MM.1S (cell line): Measurements from ENCODE around the gene ASMTL.

Experiments
- DNase-seq: peaks from one replicate; pipeline ENCODE4 v3.0.0-alpha.2; 2015
- H2AFZ ChIP-seq: fragments of 300-600 bp; sonication (generic); 2 replicates; pipeline ENCODE4 v1.6.0; 2016; ENCODE audit warnings: antibody characterized with exemption, low read length
- H3F3A ChIP-seq: fragments of 300-600 bp; sonication (generic); 2 replicates; pipeline ENCODE4 v1.6.1; 2016; ENCODE audit warnings: mild to moderate bottlenecking, antibody characterized with exemption, low read length, moderate library complexity, mixed read lengths; ENCODE audit not compliant: insufficient read depth
- H3K27ac ChIP-seq: fragments of 300-600 bp; sonication (generic); 2 replicates; pipeline ENCODE4 v1.5.1; 2016; ENCODE audit warnings: mild to moderate bottlenecking, low read length
- H3K27me3 ChIP-seq: fragments of 300-600 bp; sonication (generic); replicated peaks from 2 replicates; pipeline ENCODE4 v1.6.0; 2016; ENCODE audit warnings: low read length; ENCODE audit not compliant: insufficient read depth
- H3K36me3 ChIP-seq: fragments of 300-600 bp; sonication (generic); replicated peaks from 2 replicates; pipeline ENCODE4 v1.6.1; 2016; ENCODE audit warnings: mild to moderate bottlenecking, low read length, mixed read lengths; ENCODE audit not compliant: insufficient read depth
- H3K4me1 ChIP-seq: fragments of 300-600 bp; sonication (generic); 2 replicates; pipeline ENCODE4 v1.6.1; 2016; ENCODE audit warnings: low read length, mixed read lengths
- H3K4me2 ChIP-seq: fragments of 300-600 bp; sonication (generic); 2 replicates; pipeline ENCODE4 v1.6.0; 2016; ENCODE audit warnings: low read depth, low read length
- H3K4me3 ChIP-seq: fragments of 300-600 bp; sonication (generic); 2 replicates; pipeline ENCODE4 v1.5.1; 2016; ENCODE audit warnings: low read length, mixed read lengths
- H3K79me2 ChIP-seq: fragments of 300-600 bp; sonication (generic); 2 replicates; pipeline ENCODE4 v1.6.1; 2016; ENCODE audit warnings: mixed run types, low read length, mixed read lengths
- H3K9ac ChIP-seq: fragments of 300-600 bp; sonication (generic); 2 replicates; pipeline ENCODE4 v1.6.1; 2016; ENCODE audit warnings: low read length, mixed read lengths
- H3K9me2 ChIP-seq: fragments of 300-600 bp; sonication (generic); replicated peaks from 2 replicates; pipeline ENCODE4 v1.6.1; 2016; ENCODE audit warnings: mild to moderate bottlenecking, low read length, mixed read lengths; ENCODE audit not compliant: insufficient read depth
- H3K9me3 ChIP-seq: fragments of 300-600 bp; sonication (generic); replicated peaks from 2 replicates; pipeline ENCODE4 v1.6.1; 2016; ENCODE audit warnings: mild to moderate bottlenecking, low read length, mixed read lengths; ENCODE audit not compliant: insufficient read depth
- H4K20me1 ChIP-seq: fragments of 300-600 bp; sonication (generic); 2 replicates; pipeline ENCODE4 v1.6.1; 2016; ENCODE audit warnings: mild to moderate bottlenecking, low read length, moderate library complexity, mixed read lengths; ENCODE audit not compliant: insufficient read depth
- CTCF ChIP-seq: fragments of 300-600 bp; sonication (generic); IDR thresholded peaks from 2 replicates; pipeline ENCODE4 v1.5.1; 2016; ENCODE audit warnings: antibody characterized with exemption, low read length, mixed read lengths
- EZH2 ChIP-seq: fragments of 300-600 bp; sonication (generic); optimal IDR thresholded peaks from 2 replicates; pipeline ENCODE3; 2017; ENCODE audit warnings: low read depth, mild to moderate bottlenecking, antibody characterized with exemption, low read length, mixed read lengths
- EZH2phosphoT487 ChIP-seq: fragments of 300-600 bp; sonication (generic); IDR thresholded peaks from 2 replicates; pipeline ENCODE4 v1.6.1; 2018; ENCODE audit warnings: antibody characterized with exemption, low read length

The ASMTL gene

DNA sequence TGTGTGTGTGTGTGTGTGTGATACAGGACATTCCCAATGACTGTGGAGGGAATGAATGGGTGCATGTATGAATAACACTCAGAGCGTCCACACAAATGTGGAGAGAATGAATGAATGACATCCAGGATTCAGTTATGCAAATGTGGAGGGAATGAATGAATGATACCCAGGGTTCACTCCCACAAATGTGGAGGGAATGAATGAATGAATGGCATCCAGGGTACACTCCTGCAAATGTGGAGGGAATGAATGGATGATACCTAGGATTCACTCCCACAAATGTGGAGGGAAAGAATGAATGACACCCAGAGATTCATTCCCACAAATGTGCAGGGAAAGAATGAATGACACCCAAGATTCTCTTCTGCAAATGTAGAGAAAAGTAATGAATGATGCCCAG, 36.0 kb upstream of the ASMTL start:
- Histone ChIP-seq H3K4me3 (no peak overlapping the region), H3K9me3 (no peaks in the 10 kb centered on the region), H3K36me3 (no peaks in the 10 kb centered on the region; the same call in 1 of the 2 replicates), H2AFZ (no peak overlapping the region), H3K27ac (no peak overlapping the region), H3K9me2 (no peaks in the 10 kb centered on the region), H3K4me1 (peaks cover 3% of the 10 kb centered on the region; the same call in 1 of the 2 replicates), H4K20me1 (no peaks in the 10 kb centered on the region), H3K4me2 (no peak overlapping the region), H3K79me2 (peaks cover 61% of the 10 kb centered on the region), H3F3A (peaks cover 18% of the 10 kb centered on the region), H3K27me3 (no peaks in the 10 kb centered on the region), H3K9ac (no peak overlapping the region)
- TF ChIP-seq EZH2 = no peak
- no peak for TF ChIP-seq CTCF
- no peak for TF ChIP-seq EZH2phosphoT487
- no peak for DNase-seq

DNA sequence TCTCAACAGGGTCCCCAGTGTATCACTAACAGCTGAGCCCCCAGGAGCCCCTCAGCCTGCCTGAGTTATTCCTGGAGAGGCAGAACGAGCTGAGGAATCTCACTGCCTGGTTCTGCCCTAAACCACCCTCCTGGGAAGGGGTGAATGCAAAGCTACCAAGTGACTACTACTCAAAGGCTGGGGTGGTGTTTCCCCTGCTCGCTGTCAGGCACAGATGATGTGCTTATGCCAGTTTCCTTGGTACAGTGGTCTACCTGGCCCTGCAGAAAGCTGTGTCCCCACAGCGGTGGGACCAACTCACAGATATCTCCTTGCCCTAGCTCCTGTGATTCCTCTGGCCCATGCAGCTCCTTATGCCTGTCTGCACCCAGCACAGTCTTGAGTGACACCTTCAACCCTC, 35.4 kb upstream of the ASMTL start:
- Histone ChIP-seq H3K9me3 (no peaks in the 10 kb centered on the region), H3K79me2 (peaks cover 61% of the 10 kb centered on the region), H4K20me1 (no peaks in the 10 kb centered on the region), H3K4me1 (no peaks in the 10 kb centered on the region), H3K9me2 (no peaks in the 10 kb centered on the region), H3F3A (peaks cover 19% of the 10 kb centered on the region), H3K27me3 (no peaks in the 10 kb centered on the region), H3K9ac (no peak overlapping the region), H3K36me3 (no peaks in the 10 kb centered on the region; the same call in 1 of the 2 replicates), H2AFZ (no peak overlapping the region), H3K4me3 (no peak overlapping the region), H3K27ac (no peak overlapping the region), H3K4me2 (no peak overlapping the region)
- TF ChIP-seq EZH2 (no peak), CTCF (no peak), EZH2phosphoT487 (no peak)
- DNase-seq = no peak

DNA sequence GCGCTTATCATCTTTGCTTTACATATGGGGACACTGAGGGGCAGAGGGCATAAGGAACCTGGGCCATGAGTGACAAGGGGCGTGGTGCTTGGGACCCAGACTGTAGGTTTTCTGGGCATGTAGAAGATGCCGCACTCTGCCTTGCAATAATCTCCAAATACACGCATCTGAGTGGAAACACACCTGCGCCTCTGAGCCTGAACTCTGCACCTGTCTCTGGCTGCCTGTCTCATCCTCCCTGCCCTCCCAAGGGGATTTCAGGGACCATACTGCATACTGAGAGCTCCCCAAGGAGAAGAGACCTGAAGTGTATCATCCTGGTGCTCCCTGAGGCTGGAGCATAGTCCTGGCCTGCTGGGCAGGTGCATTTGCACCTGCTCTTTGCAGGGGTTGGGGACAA, 34.7 kb upstream of the ASMTL start:
- H3K9me2 ChIP-seq = no peaks in the 10 kb centered on the region
- H3K9me3 ChIP-seq = no peaks in the 10 kb centered on the region
- H3K27ac ChIP-seq = no peak overlapping the region
- no peak overlapping the region for H3K4me3 ChIP-seq
- peaks cover 56% of the 10 kb centered on the region for H3K79me2 ChIP-seq
- H3K27me3 ChIP-seq = no peaks in the 10 kb centered on the region
- no peaks in the 10 kb centered on the region for H4K20me1 ChIP-seq
- peaks cover 13% of the 10 kb centered on the region for H3F3A ChIP-seq
- H3K9ac ChIP-seq = no peak overlapping the region
- no peak for DNase-seq
- TF ChIP-seq EZH2phosphoT487 (no peak), CTCF (no peak), EZH2 (no peak)
- no peaks in the 10 kb centered on the region; the same call in 1 of the 2 replicates for H3K36me3 ChIP-seq
- no peaks in the 10 kb centered on the region for H3K4me1 ChIP-seq
- no peak overlapping the region for H2AFZ ChIP-seq
- H3K4me2 ChIP-seq = no peak overlapping the region
